Stimulated activated CD4-positive, alpha-beta T cell treated with anti-CD3 and anti-CD28 coated beads, Interleukin-12 subunit alpha, Interleukin-12 subunit beta, amount 100 ng/mL, for 24 hours (primary cell): Measurements from ENCODE around the gene COQ3.

Experiments
- DNase-seq, 2 experiments: peaks; one replicate each; pipeline ENCODE4 v3.0.0-alpha.2; 2020; ENCODE audit warnings: low read depth in 2 of 2

COQ3 gene

GRCh38 chr6:99331531-99331930, 62.5 kb downstream of the COQ3 start:
- no peak for DNase-seq

DNA sequence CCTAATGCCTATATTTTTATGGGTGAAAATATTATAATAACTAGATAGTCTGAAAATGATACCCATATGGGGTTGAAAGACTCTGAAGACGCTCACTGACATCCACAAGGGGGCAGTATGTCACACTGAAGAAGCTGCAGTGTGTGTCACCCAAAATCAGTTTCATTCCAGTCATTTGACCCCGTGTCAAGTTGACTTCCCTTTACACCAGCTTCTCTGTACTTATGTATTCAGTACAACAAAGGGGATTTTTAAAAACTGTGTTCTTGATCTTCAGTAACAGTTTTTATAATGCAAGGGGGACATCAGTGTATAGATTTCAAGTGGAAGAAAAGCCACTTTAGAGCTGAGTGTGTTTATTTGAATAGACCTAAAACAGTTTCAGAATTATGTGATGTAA, 63.8 kb downstream of the COQ3 start:
- DNase-seq = peak; percentile 29 to 50

DNA sequence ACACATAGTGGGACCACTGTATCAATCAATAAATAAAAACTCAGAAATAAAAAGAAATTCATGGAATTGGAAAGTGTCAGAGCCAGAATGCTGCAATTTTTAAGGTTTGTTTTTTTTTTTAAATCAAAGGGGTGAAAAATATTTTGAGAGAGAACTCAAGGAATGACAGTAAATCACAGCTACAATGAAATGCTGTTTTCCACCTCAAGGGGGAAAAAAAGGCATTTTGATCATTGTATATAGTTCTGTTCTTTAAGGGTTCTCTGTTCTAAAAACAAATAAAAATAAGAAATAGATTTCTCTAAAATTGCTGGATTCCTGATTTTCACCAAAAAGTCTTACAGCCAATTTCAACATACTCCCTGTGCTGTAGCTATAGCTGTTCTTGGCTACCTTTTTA, 69.0 kb downstream of the COQ3 start:
- no peak for DNase-seq
